Measurements from ENCODE around the gene PROSER3.

The PROSER3 gene

GRCh38 chr19:35796645-35797542, 38.9 kb downstream of the PROSER3 start:
- CTCF ChIA-PET, result no interaction called here
- POLR2A ChIA-PET, result no interaction called here
- TF ChIP-seq CTBP1 (IDR thresholded peaks at IDR 0.05; ENCODE audit: borderline replicate concordance), result no peak
- TF ChIP-seq ZNF384 (IDR thresholded peaks at IDR 0.05), result no peak
- no peak for TF ChIP-seq SUZ12 (IDR thresholded peaks at IDR 0.05)
- no peak for TF ChIP-seq TARDBP (IDR thresholded peaks at IDR 0.05)
- no peak for TF ChIP-seq PKNOX1 (IDR thresholded peaks at IDR 0.05)
- TF ChIP-seq L3MBTL2 (conservative IDR thresholded peaks at IDR 0.05), result no peak
- TF ChIP-seq ELF4 (IDR thresholded peaks at IDR 0.05), result no peak
- no peak for TF ChIP-seq FOXA1 (IDR thresholded peaks at IDR 0.05)
- TF ChIP-seq FOXM1 (IDR thresholded peaks at IDR 0.05; ENCODE audit: borderline replicate concordance), result no peak
- no peak for TF ChIP-seq HDGF (IDR thresholded peaks at IDR 0.05; ENCODE audit: borderline replicate concordance)
- no peak for TF ChIP-seq NFRKB (IDR thresholded peaks at IDR 0.05)
- TF ChIP-seq ARNT (IDR thresholded peaks at IDR 0.05), result no peak
- TF ChIP-seq LEF1 (IDR thresholded peaks at IDR 0.05; ENCODE audit: borderline replicate concordance), result no peak

GRCh38 chr19:35797663-35798062, 39.7 kb downstream of the PROSER3 start:
- ChIA-PET CTCF (no interaction called here), POLR2A (no interaction called here)
- no peak for DNase-seq (ENCODE audit: extremely low spot score)
- TF ChIP-seq ZNF384 (IDR thresholded peaks at IDR 0.05) (no peak), NFRKB (IDR thresholded peaks at IDR 0.05) (no peak), FOXA1 (IDR thresholded peaks at IDR 0.05) (no peak), TARDBP (IDR thresholded peaks at IDR 0.05) (no peak), PKNOX1 (IDR thresholded peaks at IDR 0.05) (no peak), LEF1 (IDR thresholded peaks at IDR 0.05; ENCODE audit: borderline replicate concordance) (no peak), SP1 (IDR thresholded peaks at IDR 0.05) (no peak), SUZ12 (IDR thresholded peaks at IDR 0.05) (no peak), ARNT (IDR thresholded peaks at IDR 0.05) (no peak), CTBP1 (IDR thresholded peaks at IDR 0.05; ENCODE audit: borderline replicate concordance) (no peak), ELF4 (IDR thresholded peaks at IDR 0.05) (no peak), L3MBTL2 (conservative IDR thresholded peaks at IDR 0.05) (no peak), FOXK2 (IDR thresholded peaks at IDR 0.05) (no peak), BHLHE40 (IDR thresholded peaks at IDR 0.05; ENCODE audit: borderline replicate concordance) (no peak), HDGF (IDR thresholded peaks at IDR 0.05; ENCODE audit: borderline replicate concordance) (no peak), FOXM1 (IDR thresholded peaks at IDR 0.05; ENCODE audit: borderline replicate concordance) (no peak)

More at GRCh38 chr19:35796645-35797542, 38.9 kb downstream of the PROSER3 start:
- no peak for DNase-seq (ENCODE audit: extremely low spot score)

GRCh38 chr19:35801828-35802227, 43.9 kb downstream of the PROSER3 start:
- no peak for TF ChIP-seq LEF1 (IDR thresholded peaks at IDR 0.05; ENCODE audit: borderline replicate concordance)
- TF ChIP-seq ARNT (IDR thresholded peaks at IDR 0.05), result no peak
- TF ChIP-seq HDGF (IDR thresholded peaks at IDR 0.05; ENCODE audit: borderline replicate concordance), result no peak
- TF ChIP-seq NFRKB (IDR thresholded peaks at IDR 0.05), result no peak
- ChIA-PET CTCF (no interaction called here), POLR2A (no interaction called here)
- DNase-seq (ENCODE audit: extremely low spot score), result no peak

GRCh38 chr19:35805526-35806102, 47.6 kb downstream of the PROSER3 start:
- ChIA-PET CTCF (no interaction called here), POLR2A (no interaction called here)
- no peak for DNase-seq (ENCODE audit: extremely low spot score)
- no peak for TF ChIP-seq BHLHE40 (IDR thresholded peaks at IDR 0.05; ENCODE audit: borderline replicate concordance)
- no peak for TF ChIP-seq L3MBTL2 (conservative IDR thresholded peaks at IDR 0.05)
- TF ChIP-seq SP1 (IDR thresholded peaks at IDR 0.05), result no peak
- TF ChIP-seq NFRKB (IDR thresholded peaks at IDR 0.05), result no peak
- no peak for TF ChIP-seq FOXM1 (IDR thresholded peaks at IDR 0.05; ENCODE audit: borderline replicate concordance)
- no peak for TF ChIP-seq ARNT (IDR thresholded peaks at IDR 0.05)
- TF ChIP-seq PKNOX1 (IDR thresholded peaks at IDR 0.05), result no peak
- TF ChIP-seq FOXA1 (IDR thresholded peaks at IDR 0.05), result no peak
- TF ChIP-seq LEF1 (IDR thresholded peaks at IDR 0.05; ENCODE audit: borderline replicate concordance), result no peak
- TF ChIP-seq SUZ12 (IDR thresholded peaks at IDR 0.05), result no peak

- TF ChIP-seq BHLHE40 (IDR thresholded peaks at IDR 0.05; ENCODE audit: borderline replicate concordance), result no peak
- no peak for TF ChIP-seq CTBP1 (IDR thresholded peaks at IDR 0.05; ENCODE audit: borderline replicate concordance)
- TF ChIP-seq ARNT (IDR thresholded peaks at IDR 0.05), result no peak
- no peak for TF ChIP-seq L3MBTL2 (conservative IDR thresholded peaks at IDR 0.05)
- TF ChIP-seq LEF1 (IDR thresholded peaks at IDR 0.05; ENCODE audit: borderline replicate concordance), result no peak
Measured at GRCh38 chr19:35806597-35806996, 48.6 kb downstream of the PROSER3 start.

GRCh38 chr19:35807633-35808032, 49.7 kb downstream of the PROSER3 start:
- CTCF ChIA-PET, result interaction anchor here (1.2 kb wide), 1 partner anchor 12 kb away, joined by 3 read pairs; no protein-coding TSS in a partner anchor
- DNase-seq (ENCODE audit: extremely low spot score), result no peak
- POLR2A ChIA-PET, result no interaction called here
- TF ChIP-seq ELF4 (IDR thresholded peaks at IDR 0.05) (no peak), TARDBP (IDR thresholded peaks at IDR 0.05) (no peak), PKNOX1 (IDR thresholded peaks at IDR 0.05) (no peak), FOXK2 (IDR thresholded peaks at IDR 0.05) (no peak), BHLHE40 (IDR thresholded peaks at IDR 0.05; ENCODE audit: borderline replicate concordance) (no peak), ZNF384 (IDR thresholded peaks at IDR 0.05) (no peak), FOXA1 (IDR thresholded peaks at IDR 0.05) (no peak), HDGF (IDR thresholded peaks at IDR 0.05; ENCODE audit: borderline replicate concordance) (no peak), NFRKB (IDR thresholded peaks at IDR 0.05) (no peak), ARNT (IDR thresholded peaks at IDR 0.05) (no peak), L3MBTL2 (conservative IDR thresholded peaks at IDR 0.05) (no peak), SUZ12 (IDR thresholded peaks at IDR 0.05) (no peak), LEF1 (IDR thresholded peaks at IDR 0.05; ENCODE audit: borderline replicate concordance) (no peak), SP1 (IDR thresholded peaks at IDR 0.05) (no peak), FOXM1 (IDR thresholded peaks at IDR 0.05; ENCODE audit: borderline replicate concordance) (no peak), CTBP1 (IDR thresholded peaks at IDR 0.05; ENCODE audit: borderline replicate concordance) (no peak)

More at GRCh38 chr19:35806597-35806996, 48.6 kb downstream of the PROSER3 start:
- POLR2A ChIA-PET, result no interaction called here
- CTCF ChIA-PET, result no interaction called here
- no peak for DNase-seq (ENCODE audit: extremely low spot score)
